Lower lobe of right lung (tissue), 2 donors: ENCODE measurements around the gene SLK. TPM values are rescaled to one million over a fixed set of nuclear protein-coding genes. Genes with fewer than 3 reads are reported as not detected.

ENCODE experiments used
- ATAC-seq, 2 donors: fragments of 200-7000 bp; cut with Tn5 transposase; one replicate each; pipeline ENCODE4 v1.9.1; 2020 to 2022; ENCODE audit warnings: mild to moderate bottlenecking in 2 of 2, moderate library complexity in 2 of 2
- DNase-seq: peaks from one replicate; pipeline ENCODE4 v3.0.0-alpha.2; 2020
- H3K27ac ChIP-seq: fragments of 200-600 bp; one replicate; pipeline ENCODE4 v1.8.0; 2022
- H3K27me3 ChIP-seq: fragments of 200-600 bp; one replicate; pipeline ENCODE4 v1.8.0; 2022; ENCODE audit warnings: low read depth
- H3K36me3 ChIP-seq: fragments of 200-600 bp; one replicate; pipeline ENCODE4 v1.8.0; 2022; ENCODE audit warnings: mild to moderate bottlenecking
- H3K4me1 ChIP-seq: fragments of 200-600 bp; one replicate; pipeline ENCODE4 v1.8.0; 2022
- H3K4me3 ChIP-seq: fragments of 200-600 bp; one replicate; pipeline ENCODE4 v1.8.0; 2022; ENCODE audit warnings: mild to moderate bottlenecking
- H3K9me3 ChIP-seq: fragments of 200-600 bp; one replicate; pipeline ENCODE4 v1.8.0; 2022
- intact Hi-C: fragments of 100-400 bp; cut with DNase I; formaldehyde crosslinking; loops from one replicate; pipeline ENCODE4 v1.11.0; 2022
- total RNA-seq: library from RNA; stranded (reverse); fragmentation: NEBNext Ultra II Directional; extraction: Animal tissue kit (Norgen Biotek cat#: 25700); gene quantifications from one replicate; pipeline ENCODE4 v1.2.1, GENCODE V29; 2021
- TF ChIP-seq, protein P1 (sequence below): fragments of 200-600 bp; IDR thresholded peaks from one replicate; pipeline ENCODE4 v1.8.0; 2022; ENCODE audit warnings: antibody characterized with exemption, mild to moderate bottlenecking
- donor health status: DM: no; HTN: yes; CAD: no; lungs with severe emphysema.

The SLK gene
- total RNA-seq, 1 donor from 2014 or later, result 45.5 TPM

GRCh38 chr10:103980288-103980906 is 13.5 kb downstream of the SLK start:
- intact Hi-C loops, result no loop called here
- H3K27me3 ChIP-seq, result no peaks in the 10 kb centered on the region
- no peak for ATAC-seq
- H3K36me3 ChIP-seq, result no peaks in the 10 kb centered on the region
- TF ChIP-seq, protein P1, sequence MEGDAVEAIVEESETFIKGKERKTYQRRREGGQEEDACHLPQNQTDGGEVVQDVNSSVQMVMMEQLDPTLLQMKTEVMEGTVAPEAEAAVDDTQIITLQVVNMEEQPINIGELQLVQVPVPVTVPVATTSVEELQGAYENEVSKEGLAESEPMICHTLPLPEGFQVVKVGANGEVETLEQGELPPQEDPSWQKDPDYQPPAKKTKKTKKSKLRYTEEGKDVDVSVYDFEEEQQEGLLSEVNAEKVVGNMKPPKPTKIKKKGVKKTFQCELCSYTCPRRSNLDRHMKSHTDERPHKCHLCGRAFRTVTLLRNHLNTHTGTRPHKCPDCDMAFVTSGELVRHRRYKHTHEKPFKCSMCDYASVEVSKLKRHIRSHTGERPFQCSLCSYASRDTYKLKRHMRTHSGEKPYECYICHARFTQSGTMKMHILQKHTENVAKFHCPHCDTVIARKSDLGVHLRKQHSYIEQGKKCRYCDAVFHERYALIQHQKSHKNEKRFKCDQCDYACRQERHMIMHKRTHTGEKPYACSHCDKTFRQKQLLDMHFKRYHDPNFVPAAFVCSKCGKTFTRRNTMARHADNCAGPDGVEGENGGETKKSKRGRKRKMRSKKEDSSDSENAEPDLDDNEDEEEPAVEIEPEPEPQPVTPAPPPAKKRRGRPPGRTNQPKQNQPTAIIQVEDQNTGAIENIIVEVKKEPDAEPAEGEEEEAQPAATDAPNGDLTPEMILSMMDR, result no peak
- H3K27ac ChIP-seq, result no peak overlapping the region
- peaks cover 45% of the 10 kb centered on the region for H3K4me1 ChIP-seq
- DNase-seq, result no peak
- H3K9me3 ChIP-seq, result no peaks in the 10 kb centered on the region
- no peak overlapping the region for H3K4me3 ChIP-seq

- Histone ChIP-seq H3K4me3 (no peak overlapping the region), H3K4me1 (peaks cover 51% of the 10 kb centered on the region), H3K9me3 (no peaks in the 10 kb centered on the region), H3K27ac (no peak overlapping the region), H3K36me3 (no peaks in the 10 kb centered on the region), H3K27me3 (no peaks in the 10 kb centered on the region)
- DNase-seq, result no peak
- intact Hi-C loops, result no loop called here
- TF ChIP-seq, protein P1, result no peak
- no peak for ATAC-seq
Observed at GRCh38 chr10:103982639-103983038, 15.7 kb downstream of the SLK start.

DNA sequence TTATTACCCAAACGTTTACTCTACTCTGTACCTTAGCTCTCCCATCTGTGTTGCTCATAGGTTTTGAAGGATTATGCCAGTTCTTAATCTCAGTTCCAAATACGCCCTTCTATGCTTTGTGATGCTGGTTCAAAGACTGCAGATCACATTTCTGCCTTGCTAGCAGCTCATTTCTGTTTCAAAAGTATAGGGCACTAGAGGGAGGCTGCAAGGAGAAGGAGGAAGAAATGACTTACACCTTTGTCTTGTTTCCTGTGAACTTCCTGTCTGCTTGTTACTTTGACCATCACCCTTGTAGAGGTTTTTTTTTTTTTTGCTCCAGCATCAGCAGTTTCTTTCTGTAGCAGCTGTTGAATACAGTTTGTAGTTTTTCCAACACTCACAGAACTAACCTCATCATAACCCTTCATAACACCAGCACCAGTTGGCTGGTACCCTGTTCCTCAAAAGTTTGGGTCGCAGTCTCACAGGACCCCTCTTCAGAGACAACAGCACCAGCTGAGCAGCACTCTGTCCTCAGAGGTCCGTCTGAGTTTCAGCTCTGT is 16.5 kb downstream of the SLK start:
- TF ChIP-seq, protein P1, result no peak
- no peaks in the 10 kb centered on the region for H3K9me3 ChIP-seq
- peaks cover 50% of the 10 kb centered on the region for H3K4me1 ChIP-seq
- DNase-seq (no peak), ATAC-seq (peak; percentile 41)
- H3K4me3 ChIP-seq, result no peak overlapping the region
- no peaks in the 10 kb centered on the region for H3K36me3 ChIP-seq
- no peaks in the 10 kb centered on the region for H3K27me3 ChIP-seq
- intact Hi-C loops, result no loop called here
- H3K27ac ChIP-seq, result no peak overlapping the region

- TF ChIP-seq, protein P1, result no peak
- DNase-seq (no peak), ATAC-seq (no peak)
- H3K4me3 ChIP-seq, result no peak overlapping the region
- H3K4me1 ChIP-seq, result peaks cover 47% of the 10 kb centered on the region
- intact Hi-C loops, result no loop called here
- H3K27ac ChIP-seq, result no peak overlapping the region
- H3K9me3 ChIP-seq, result no peaks in the 10 kb centered on the region
- H3K27me3 ChIP-seq, result no peaks in the 10 kb centered on the region
- no peaks in the 10 kb centered on the region for H3K36me3 ChIP-seq
Observed at GRCh38 chr10:103985726-103986125, 18.8 kb downstream of the SLK start.

DNA sequence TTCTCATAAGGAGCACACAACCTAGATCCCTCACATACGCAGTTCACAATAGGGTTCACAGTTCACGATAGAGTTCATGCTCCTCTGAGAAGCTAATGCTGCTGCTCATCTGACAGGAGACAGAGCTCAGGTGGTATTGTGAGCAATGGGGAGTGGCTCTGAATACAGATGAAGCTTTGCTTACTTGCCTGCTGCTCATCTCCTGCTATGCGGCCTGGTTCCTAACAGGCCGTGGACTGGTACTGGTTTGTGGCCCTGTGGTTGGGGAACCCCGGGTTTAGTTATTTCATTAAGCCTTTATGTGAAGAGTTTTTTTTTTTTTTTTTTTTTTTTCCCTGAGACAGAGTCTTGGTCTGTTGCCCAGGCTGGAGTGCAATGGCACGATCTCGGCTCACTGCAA is 19.4 kb downstream of the SLK start:
- intact Hi-C loops, result no loop called here
- DNase-seq (no peak), ATAC-seq (peak in 1 of 2 donors; percentile 18)
- Histone ChIP-seq H3K36me3 (peaks cover 2% of the 10 kb centered on the region), H3K27me3 (no peaks in the 10 kb centered on the region), H3K4me3 (no peak overlapping the region), H3K9me3 (no peaks in the 10 kb centered on the region), H3K4me1 (peaks cover 47% of the 10 kb centered on the region), H3K27ac (no peak overlapping the region)
- TF ChIP-seq, protein P1, result no peak
